SK-N-SH (cell line): ENCODE data around the gene ST6GALNAC3. TPM values are rescaled to one million over a fixed set of nuclear protein-coding genes. Genes with fewer than 3 reads are reported as not detected.

Source experiments
- CTCF ChIA-PET: fragments of 300-600, 350-600 bp; formaldehyde crosslinking; extraction: SDS; loops from one replicate; lab custom pipeline; 2021; lab: Yijun Ruan, JAX
- POLR2A ChIA-PET: fragments of 350-600 bp; sonication (Branson Sonifier 250); formaldehyde crosslinking; extraction: SDS; loops from one replicate; lab custom pipeline; 2020; ENCODE audit warnings: antibody characterized with exemption, inconsistent platforms; lab: Yijun Ruan, JAX
- DNase-seq: peaks from one replicate; pipeline ENCODE4 v3.0.0; 2012
- H2AFZ ChIP-seq: fragments of 200-600 bp; sonication (generic); 2 replicates; pipeline ENCODE4 v1.8.1; 2016; ENCODE audit warnings: antibody characterized with exemption, mild to moderate bottlenecking, low read depth
- H3F3A ChIP-seq: fragments of 200-600 bp; sonication (generic); replicated peaks from 2 replicates; pipeline ENCODE3; 2016; ENCODE audit warnings: antibody characterized with exemption, mild to moderate bottlenecking; ENCODE audit not compliant: insufficient read depth
- H3K27ac ChIP-seq, 2 experiments: fragments of 200-500 bp in 1 of 2; fragments of 200-600 bp in 1 of 2; sonication (Bioruptor generic) in 1 of 2; sonication (generic), shearing (Covaris generic) in 1 of 2; 2 replicates each; pipeline versions ENCODE4 v1.5.1 to v1.6.1; 2014 to 2016; ENCODE audit warnings: low read depth in 2 of 2, inconsistent platforms in 1 of 2, low read length in 1 of 2, mild to moderate bottlenecking in 1 of 2, mixed read lengths in 1 of 2
- H3K27me3 ChIP-seq: fragments of 200-600 bp; sonication (generic), shearing (Covaris generic); 2 replicates; pipeline ENCODE4 v1.6.1; 2016; ENCODE audit warnings: mixed run types; ENCODE audit not compliant: insufficient read depth
- H3K36me3 ChIP-seq, 2 experiments: fragments of 200-500 bp in 1 of 2; fragments of 200-600 bp in 1 of 2; sonication (Bioruptor generic) in 1 of 2; sonication (generic) in 1 of 2; replicated peaks in 1 of 2; 2 replicates each; pipeline versions ENCODE3 to v1.5.1; 2014 to 2016; ENCODE audit warnings: low read length in 1 of 2, mild to moderate bottlenecking in 1 of 2; ENCODE audit not compliant: insufficient read depth in 2 of 2, control insufficient read depth in 1 of 2
- H3K4me1 ChIP-seq, 2 experiments: fragments of 200-500 bp in 1 of 2; fragments of 200-600 bp in 1 of 2; sonication (Bioruptor generic) in 1 of 2; sonication (generic), shearing (Covaris generic) in 1 of 2; 2 replicates each; pipeline versions ENCODE4 v1.5.1 to v1.6.1; 2014 to 2016; ENCODE audit warnings: low read depth in 1 of 2, low read length in 1 of 2, mixed run types in 1 of 2; ENCODE audit not compliant: insufficient read depth in 2 of 2, control insufficient read depth in 1 of 2
- H3K4me2 ChIP-seq: fragments of 200-600 bp; sonication (generic), shearing (Covaris generic); 2 replicates; pipeline ENCODE4 v1.6.1; 2017; ENCODE audit warnings: mixed run types
- H3K4me3 ChIP-seq, 2 experiments: fragments of 200-500 bp in 1 of 2; fragments of 200-600 bp in 1 of 2; sonication (Bioruptor generic) in 1 of 2; sonication (generic), shearing (Covaris generic) in 1 of 2; 2 replicates each; pipeline versions ENCODE4 v1.5.1 to v1.8.1; 2014 to 2016; ENCODE audit warnings: low read depth in 2 of 2, inconsistent platforms in 1 of 2, low read length in 1 of 2, mild to moderate bottlenecking in 1 of 2, mixed read lengths in 1 of 2, moderate library complexity in 1 of 2
- H3K79me2 ChIP-seq: fragments of 200-600 bp; sonication (generic); 2 replicates; pipeline ENCODE4 v1.8.1; 2017; ENCODE audit warnings: mild to moderate bottlenecking; ENCODE audit not compliant: insufficient read depth
- H3K9ac ChIP-seq: fragments of 200-600 bp; sonication (generic); 2 replicates; pipeline ENCODE4 v1.6.1; 2017; ENCODE audit warnings: mixed run types
- H3K9me2 ChIP-seq: fragments of 200-600 bp; sonication (generic); 2 replicates; pipeline ENCODE4 v1.6.1; 2017; ENCODE audit warnings: mixed run types
- H3K9me3 ChIP-seq: fragments of 200-600 bp; sonication (generic); 2 replicates; pipeline ENCODE4 v1.6.1; 2017; ENCODE audit warnings: mixed run types, mild to moderate bottlenecking, moderate library complexity
- H4K20me1 ChIP-seq: fragments of 200-600 bp; sonication (generic); 2 replicates; pipeline ENCODE4 v1.6.1; 2017; ENCODE audit warnings: mild to moderate bottlenecking, mixed run types; ENCODE audit not compliant: insufficient read depth
- CHD2 ChIP-seq: fragments of 150-350 bp; IDR thresholded peaks from 2 replicates; pipeline ENCODE4 v1.6.1; 2018; ENCODE audit warnings: low read length; ENCODE audit not compliant: partially characterized antibody
- EP300 ChIP-seq, 2 experiments: IDR thresholded peaks; 2 replicates each; pipeline versions ENCODE4 v1.4.0 to v1.6.1; 2012; ENCODE audit warnings: borderline replicate concordance in 1 of 2, low read depth in 1 of 2, low read length in 1 of 2
- EZH2phosphoT487 ChIP-seq: fragments of 200-600 bp; sonication (generic); IDR thresholded peaks from 2 replicates; pipeline ENCODE4 v1.6.1; 2017; ENCODE audit warnings: low read depth, mixed run types, mild to moderate bottlenecking, antibody characterized with exemption, moderate library complexity, borderline replicate concordance
- FOSL2 ChIP-seq: IDR thresholded peaks from 2 replicates; pipeline ENCODE4 v1.4.0; 2012; ENCODE audit warnings: low read depth, mild to moderate bottlenecking, moderate library complexity, borderline replicate concordance
- FOXM1 ChIP-seq: IDR thresholded peaks from 2 replicates; pipeline ENCODE4 v1.4.0; 2012; ENCODE audit warnings: low read depth, mild to moderate bottlenecking
- JUND ChIP-seq: IDR thresholded peaks from 2 replicates; pipeline ENCODE4 v1.4.0; 2012
- MEF2A ChIP-seq: IDR thresholded peaks from 2 replicates; pipeline ENCODE4 v1.4.0; 2012; ENCODE audit warnings: low read depth, borderline replicate concordance
- NRF1 ChIP-seq: IDR thresholded peaks from 2 replicates; pipeline ENCODE4 v1.6.1; 2012; ENCODE audit warnings: low read depth, mild to moderate bottlenecking, low read length
- RFX5 ChIP-seq: IDR thresholded peaks from 2 replicates; pipeline ENCODE4 v1.6.1; 2012; ENCODE audit warnings: mild to moderate bottlenecking, improper control_type of control experiment, low read length
- SIN3A ChIP-seq: IDR thresholded peaks from 2 replicates; pipeline ENCODE4 v1.6.1; 2012; ENCODE audit warnings: low read depth, mild to moderate bottlenecking, low read length, moderate library complexity, borderline replicate concordance
- TAF1 ChIP-seq: IDR thresholded peaks from 2 replicates; pipeline ENCODE4 v1.6.1; 2012; ENCODE audit warnings: low read depth, mild to moderate bottlenecking, low read length, moderate library complexity, borderline replicate concordance
- TCF12 ChIP-seq: IDR thresholded peaks from 2 replicates; pipeline ENCODE4 v1.4.0; 2012
- TEAD4 ChIP-seq: IDR thresholded peaks from 2 replicates; pipeline ENCODE4 v1.4.0; 2012; ENCODE audit warnings: mild to moderate bottlenecking, borderline replicate concordance; ENCODE audit not compliant: insufficient read depth
- YY1 ChIP-seq: IDR thresholded peaks from 2 replicates; pipeline ENCODE4 v1.4.0; 2012; ENCODE audit warnings: low read depth, mild to moderate bottlenecking
- WGBS: methylation state at CpG from one replicate; pipeline ENCODE4 v1.1.6; 2017; ENCODE audit warnings: low lambda C conversion rate; 5-methylcytosine and 5-hydroxymethylcytosine counted together
- polyA plus RNA-seq, 3 experiments: library from polyadenylated mRNA; depleted of rRNA; stranded (reverse); fragments of >200 nt; gene quantifications; 2 replicates each; pipeline ENCODE4 v1.2.3, GENCODE V29; 2012
- TF ChIP-seq, protein P1 (sequence below): IDR thresholded peaks from 2 replicates; pipeline ENCODE4 v1.4.0; 2012; ENCODE audit warnings: low read depth, borderline replicate concordance
- TF ChIP-seq, protein P2 (sequence below): IDR thresholded peaks from 2 replicates; pipeline ENCODE4 v1.6.1; 2012; ENCODE audit warnings: mild to moderate bottlenecking, low read depth, low read length, moderate library complexity
- TF ChIP-seq, protein P3 (sequence below): fragments of 150-350 bp; IDR thresholded peaks from 2 replicates; pipeline ENCODE4 v1.6.1; 2017; ENCODE audit warnings: antibody characterized with exemption, low read length, low read depth, borderline replicate concordance
- TF ChIP-seq, protein P4 (sequence below): fragments of 150-350 bp; IDR thresholded peaks from 2 replicates; pipeline ENCODE4 v1.6.1; 2016; ENCODE audit warnings: mild to moderate bottlenecking, low read depth, low read length

Gene ST6GALNAC3
- polyA plus RNA-seq, 1 of the 3 experiments (the other 2 are of a cell fraction): 8.1 TPM

DNA sequence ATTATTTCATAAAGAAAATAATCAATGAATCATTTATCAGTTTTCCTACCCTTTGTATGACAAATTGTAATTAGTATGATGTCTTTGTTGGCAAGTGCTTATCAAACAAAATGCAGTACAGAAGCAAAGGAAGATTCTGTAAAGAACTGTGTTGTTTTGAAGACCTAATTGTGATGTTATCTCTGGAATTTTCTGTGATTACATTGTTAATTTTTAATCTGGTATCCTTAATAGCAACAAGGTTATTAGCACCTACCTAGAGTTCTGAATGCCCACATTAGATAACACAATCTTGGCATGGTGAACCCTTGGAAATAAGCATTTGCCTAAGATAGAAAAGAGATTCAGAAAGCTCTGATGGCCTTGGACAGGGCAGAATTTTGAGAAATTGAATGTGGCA lies 518.6 kb downstream of the ST6GALNAC3 start (continued):
- TF ChIP-seq, protein P1, sequence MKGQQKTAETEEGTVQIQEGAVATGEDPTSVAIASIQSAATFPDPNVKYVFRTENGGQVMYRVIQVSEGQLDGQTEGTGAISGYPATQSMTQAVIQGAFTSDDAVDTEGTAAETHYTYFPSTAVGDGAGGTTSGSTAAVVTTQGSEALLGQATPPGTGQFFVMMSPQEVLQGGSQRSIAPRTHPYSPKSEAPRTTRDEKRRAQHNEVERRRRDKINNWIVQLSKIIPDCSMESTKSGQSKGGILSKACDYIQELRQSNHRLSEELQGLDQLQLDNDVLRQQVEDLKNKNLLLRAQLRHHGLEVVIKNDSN: no peak

DNA sequence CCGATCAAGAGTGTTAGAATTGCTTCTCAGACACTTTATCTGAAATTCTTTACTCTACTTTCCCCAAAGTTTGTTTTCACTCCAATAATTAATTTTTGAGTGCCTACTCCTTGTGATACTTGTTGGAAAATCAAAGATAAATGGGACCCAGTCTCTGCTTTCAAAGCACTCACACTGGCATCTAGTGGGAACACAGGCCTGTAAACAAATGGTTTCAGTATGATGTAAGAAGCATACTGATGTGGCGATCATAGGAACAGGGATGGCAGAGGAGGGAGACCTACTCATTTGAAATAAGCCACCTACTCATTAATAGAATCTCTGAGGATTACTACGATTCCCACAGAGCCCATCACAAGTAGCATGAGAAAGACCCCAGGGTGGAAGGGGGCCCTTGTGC lies 519.1 kb downstream of the ST6GALNAC3 start:
- no peak overlapping the region for H3K4me2 ChIP-seq
- no peaks in the 10 kb centered on the region for H3K79me2 ChIP-seq
- no peaks in the 10 kb centered on the region for H3K9me3 ChIP-seq
- H3K9me2 ChIP-seq: no peaks in the 10 kb centered on the region
- H2AFZ ChIP-seq: no peak overlapping the region
- H3K9ac ChIP-seq: no peak overlapping the region
- no peak for DNase-seq
- no peak overlapping the region for H3K4me3 ChIP-seq
- H3K27me3 ChIP-seq: no peaks in the 10 kb centered on the region
- 98% methylated on average over 3 of the region's 3 CpGs for WGBS
- no peaks in the 10 kb centered on the region for H4K20me1 ChIP-seq
- no peaks in the 10 kb centered on the region for H3K36me3 ChIP-seq
- H3F3A ChIP-seq: no peaks in the 10 kb centered on the region
- TF ChIP-seq SIN3A (no peak), NRF1 (no peak), TEAD4 (no peak), TAF1 (no peak), TCF12 (no peak), JUND (no peak), FOXM1 (no peak), EZH2phosphoT487 (no peak), MEF2A (no peak), RFX5 (no peak), EP300 (IDR thresholded peaks at IDR 0.05; ENCODE audit: borderline replicate concordance in 1 of 2, low read depth in 1 of 2, low read length in 1 of 2) (no peak), CHD2 (no peak), FOSL2 (no peak), YY1 (no peak)
- TF ChIP-seq, protein P1: no peak
- TF ChIP-seq, protein P2, sequence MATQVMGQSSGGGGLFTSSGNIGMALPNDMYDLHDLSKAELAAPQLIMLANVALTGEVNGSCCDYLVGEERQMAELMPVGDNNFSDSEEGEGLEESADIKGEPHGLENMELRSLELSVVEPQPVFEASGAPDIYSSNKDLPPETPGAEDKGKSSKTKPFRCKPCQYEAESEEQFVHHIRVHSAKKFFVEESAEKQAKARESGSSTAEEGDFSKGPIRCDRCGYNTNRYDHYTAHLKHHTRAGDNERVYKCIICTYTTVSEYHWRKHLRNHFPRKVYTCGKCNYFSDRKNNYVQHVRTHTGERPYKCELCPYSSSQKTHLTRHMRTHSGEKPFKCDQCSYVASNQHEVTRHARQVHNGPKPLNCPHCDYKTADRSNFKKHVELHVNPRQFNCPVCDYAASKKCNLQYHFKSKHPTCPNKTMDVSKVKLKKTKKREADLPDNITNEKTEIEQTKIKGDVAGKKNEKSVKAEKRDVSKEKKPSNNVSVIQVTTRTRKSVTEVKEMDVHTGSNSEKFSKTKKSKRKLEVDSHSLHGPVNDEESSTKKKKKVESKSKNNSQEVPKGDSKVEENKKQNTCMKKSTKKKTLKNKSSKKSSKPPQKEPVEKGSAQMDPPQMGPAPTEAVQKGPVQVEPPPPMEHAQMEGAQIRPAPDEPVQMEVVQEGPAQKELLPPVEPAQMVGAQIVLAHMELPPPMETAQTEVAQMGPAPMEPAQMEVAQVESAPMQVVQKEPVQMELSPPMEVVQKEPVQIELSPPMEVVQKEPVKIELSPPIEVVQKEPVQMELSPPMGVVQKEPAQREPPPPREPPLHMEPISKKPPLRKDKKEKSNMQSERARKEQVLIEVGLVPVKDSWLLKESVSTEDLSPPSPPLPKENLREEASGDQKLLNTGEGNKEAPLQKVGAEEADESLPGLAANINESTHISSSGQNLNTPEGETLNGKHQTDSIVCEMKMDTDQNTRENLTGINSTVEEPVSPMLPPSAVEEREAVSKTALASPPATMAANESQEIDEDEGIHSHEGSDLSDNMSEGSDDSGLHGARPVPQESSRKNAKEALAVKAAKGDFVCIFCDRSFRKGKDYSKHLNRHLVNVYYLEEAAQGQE: no peak
- TF ChIP-seq, protein P3, sequence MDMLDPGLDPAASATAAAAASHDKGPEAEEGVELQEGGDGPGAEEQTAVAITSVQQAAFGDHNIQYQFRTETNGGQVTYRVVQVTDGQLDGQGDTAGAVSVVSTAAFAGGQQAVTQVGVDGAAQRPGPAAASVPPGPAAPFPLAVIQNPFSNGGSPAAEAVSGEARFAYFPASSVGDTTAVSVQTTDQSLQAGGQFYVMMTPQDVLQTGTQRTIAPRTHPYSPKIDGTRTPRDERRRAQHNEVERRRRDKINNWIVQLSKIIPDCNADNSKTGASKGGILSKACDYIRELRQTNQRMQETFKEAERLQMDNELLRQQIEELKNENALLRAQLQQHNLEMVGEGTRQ: no peak
- TF ChIP-seq, protein P4, sequence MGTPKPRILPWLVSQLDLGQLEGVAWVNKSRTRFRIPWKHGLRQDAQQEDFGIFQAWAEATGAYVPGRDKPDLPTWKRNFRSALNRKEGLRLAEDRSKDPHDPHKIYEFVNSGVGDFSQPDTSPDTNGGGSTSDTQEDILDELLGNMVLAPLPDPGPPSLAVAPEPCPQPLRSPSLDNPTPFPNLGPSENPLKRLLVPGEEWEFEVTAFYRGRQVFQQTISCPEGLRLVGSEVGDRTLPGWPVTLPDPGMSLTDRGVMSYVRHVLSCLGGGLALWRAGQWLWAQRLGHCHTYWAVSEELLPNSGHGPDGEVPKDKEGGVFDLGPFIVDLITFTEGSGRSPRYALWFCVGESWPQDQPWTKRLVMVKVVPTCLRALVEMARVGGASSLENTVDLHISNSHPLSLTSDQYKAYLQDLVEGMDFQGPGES: no peak
- no peak overlapping the region for H3K27ac ChIP-seq
- CTCF ChIA-PET: no interaction called here
- POLR2A ChIA-PET: no interaction called here
- H3K4me1 ChIP-seq: peaks cover 0 to 3% of the 10 kb centered on the region in 2 experiments; a peak in 2 of 4 replicates
